ENCODE measurements around the gene TMEM170B. TPM values are rescaled to one million over a fixed set of nuclear protein-coding genes. Genes with fewer than 3 reads are reported as not detected.

The TMEM170B gene
- total RNA-seq, 1 donor from 2014 or later = 0.53 TPM

DNA sequence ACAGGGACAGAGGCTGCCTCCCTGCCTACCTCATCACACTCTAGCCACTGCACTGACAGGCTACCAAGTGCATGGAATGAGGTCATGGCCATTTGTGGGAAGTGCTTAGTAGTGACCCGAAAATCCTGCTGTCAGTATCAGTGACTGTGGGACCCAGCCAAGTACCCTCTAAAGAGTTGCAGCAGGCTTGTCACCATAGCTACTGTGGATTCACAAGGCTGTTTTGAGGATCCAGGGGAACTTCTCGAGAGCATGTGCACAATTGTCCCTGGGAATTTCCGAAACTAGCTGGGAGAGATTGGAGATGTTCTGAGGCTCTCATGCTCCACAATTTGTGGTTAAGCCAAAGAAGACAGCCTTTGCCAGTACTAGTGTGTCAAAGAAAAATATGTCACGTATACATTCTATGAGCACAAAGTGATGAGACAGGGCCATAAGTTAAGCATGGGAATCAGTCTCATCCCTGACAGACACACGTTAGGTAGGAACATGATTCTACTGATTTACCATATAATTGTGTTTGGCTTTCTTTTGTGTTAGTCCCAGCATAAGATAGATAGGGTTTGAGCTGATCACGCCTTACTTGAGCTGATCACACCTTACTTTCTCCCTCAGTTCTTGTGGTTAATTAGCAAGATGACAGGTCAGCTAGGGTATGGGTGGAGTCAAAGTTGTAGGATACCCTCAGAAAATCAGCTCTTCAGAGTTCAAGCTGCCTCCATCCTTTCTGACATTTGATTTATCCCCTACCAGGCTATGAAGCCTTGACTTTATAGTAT, 42.6 kb upstream of the TMEM170B start:
- peaks cover 0 to 8% of the 10 kb centered on the region in 2 donors for H3K4me1 ChIP-seq
- no peak overlapping the region for H3K4me3 ChIP-seq
- no peak for DNase-seq (ENCODE audit: low spot score in 2 of 2)
- H3K9me3 ChIP-seq = no peaks in the 10 kb centered on the region
- intact Hi-C loops (cut with DNase I) = loop anchor here (1.0 to 10.0 kb wide), 4 partner anchors 58 to 540 kb away; no protein-coding TSS in a partner anchor
- peak overlapping the region in 1 of 2 donors; percentile 13 for H3K27ac ChIP-seq
- no peaks in the 10 kb centered on the region for H3K36me3 ChIP-seq
- no peaks in the 10 kb centered on the region for H3K27me3 ChIP-seq
- TF ChIP-seq, protein P1, sequence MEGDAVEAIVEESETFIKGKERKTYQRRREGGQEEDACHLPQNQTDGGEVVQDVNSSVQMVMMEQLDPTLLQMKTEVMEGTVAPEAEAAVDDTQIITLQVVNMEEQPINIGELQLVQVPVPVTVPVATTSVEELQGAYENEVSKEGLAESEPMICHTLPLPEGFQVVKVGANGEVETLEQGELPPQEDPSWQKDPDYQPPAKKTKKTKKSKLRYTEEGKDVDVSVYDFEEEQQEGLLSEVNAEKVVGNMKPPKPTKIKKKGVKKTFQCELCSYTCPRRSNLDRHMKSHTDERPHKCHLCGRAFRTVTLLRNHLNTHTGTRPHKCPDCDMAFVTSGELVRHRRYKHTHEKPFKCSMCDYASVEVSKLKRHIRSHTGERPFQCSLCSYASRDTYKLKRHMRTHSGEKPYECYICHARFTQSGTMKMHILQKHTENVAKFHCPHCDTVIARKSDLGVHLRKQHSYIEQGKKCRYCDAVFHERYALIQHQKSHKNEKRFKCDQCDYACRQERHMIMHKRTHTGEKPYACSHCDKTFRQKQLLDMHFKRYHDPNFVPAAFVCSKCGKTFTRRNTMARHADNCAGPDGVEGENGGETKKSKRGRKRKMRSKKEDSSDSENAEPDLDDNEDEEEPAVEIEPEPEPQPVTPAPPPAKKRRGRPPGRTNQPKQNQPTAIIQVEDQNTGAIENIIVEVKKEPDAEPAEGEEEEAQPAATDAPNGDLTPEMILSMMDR (IDR thresholded peaks at IDR 0.05) = no peak

DNA sequence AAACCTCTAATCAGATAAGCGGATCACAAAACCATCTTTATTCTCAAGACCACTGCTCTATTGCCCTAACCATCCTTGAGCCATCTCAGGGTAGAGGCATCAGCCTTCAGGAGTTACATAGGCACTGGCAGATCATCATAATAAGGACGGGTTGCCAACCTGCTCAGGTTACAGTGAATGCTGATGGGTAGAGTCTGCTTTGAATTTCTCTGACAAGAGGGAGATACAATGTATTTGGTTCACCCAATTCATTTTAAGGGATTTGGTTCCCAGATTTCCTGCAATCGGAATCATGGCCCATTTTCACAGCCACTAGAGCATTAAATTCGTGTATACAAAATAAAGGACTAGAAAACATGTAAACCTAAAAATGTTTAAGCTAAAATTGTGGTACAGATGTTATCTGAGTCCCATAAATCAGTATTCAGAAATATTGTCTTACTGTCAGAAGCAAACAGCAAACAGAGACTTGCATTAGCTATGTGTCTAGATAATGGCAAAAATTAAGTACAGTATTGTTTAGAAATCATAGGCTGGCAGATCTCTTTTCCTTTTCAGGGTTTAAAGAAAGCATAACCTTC, 41.9 kb upstream of the TMEM170B start:
- peaks cover 0 to 8% of the 10 kb centered on the region in 2 donors for H3K4me1 ChIP-seq
- H3K27ac ChIP-seq = peak overlapping the region; percentile 14 to 33
- no peaks in the 10 kb centered on the region for H3K9me3 ChIP-seq
- TF ChIP-seq, protein P1 (IDR thresholded peaks at IDR 0.05) = no peak
- H3K4me3 ChIP-seq = peak overlapping the region in 1 of 2 donors; percentile 17
- no peaks in the 10 kb centered on the region for H3K27me3 ChIP-seq
- intact Hi-C loops (cut with DNase I) = loop anchor here (1.0 to 10.0 kb wide), 7 partner anchors 58 to 541 kb away; partner anchors contain the start of gene NEDD9
- DNase-seq (ENCODE audit: low spot score in 2 of 2) = no peak
- no peaks in the 10 kb centered on the region for H3K36me3 ChIP-seq

DNA sequence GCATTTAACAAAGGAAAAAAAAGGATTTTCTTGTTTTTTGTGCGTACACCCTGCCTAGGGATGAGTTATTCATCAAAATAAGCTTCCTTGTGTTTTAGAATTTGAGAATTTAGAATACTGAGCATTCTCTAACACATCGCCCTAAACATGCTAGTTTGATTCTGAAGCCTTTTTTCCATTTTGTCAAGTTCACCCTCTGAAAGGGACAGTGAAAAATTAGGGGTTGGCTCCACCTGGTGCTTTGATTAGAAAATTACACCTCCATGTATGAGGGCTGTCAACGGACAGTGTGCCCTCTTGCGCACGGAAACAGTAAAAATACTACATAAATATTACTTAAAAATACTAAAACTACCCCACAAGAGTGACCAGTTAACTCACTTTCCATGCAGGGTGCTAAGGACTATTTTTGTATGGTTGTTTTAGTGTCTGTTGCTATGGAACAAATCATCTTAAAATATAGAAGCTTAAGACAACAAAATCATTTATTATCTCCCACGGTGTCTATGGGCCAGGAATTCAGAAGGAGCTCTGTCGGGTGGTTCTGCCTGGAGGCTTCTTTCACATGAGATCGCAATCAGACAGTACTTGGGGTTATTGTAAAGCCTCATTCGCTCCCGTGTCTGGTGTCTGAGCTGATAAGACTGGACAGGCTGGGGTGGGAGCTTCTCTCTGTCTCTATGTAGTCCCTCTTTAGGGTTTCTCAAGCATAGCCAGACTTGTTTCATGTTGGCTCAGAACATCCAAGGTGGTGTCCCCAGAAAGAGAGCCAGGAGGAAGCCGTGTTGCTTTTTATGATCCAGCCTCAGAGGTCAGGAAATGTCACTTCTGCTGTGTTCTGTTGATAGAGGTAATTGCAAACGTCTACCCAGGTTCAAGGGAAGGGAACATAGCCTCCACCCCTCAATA, 41.1 kb upstream of the TMEM170B start:
- intact Hi-C loops (cut with DNase I) = loop anchor here (1.0 to 10.0 kb wide), 6 partner anchors 59 to 542 kb away; partner anchors contain the start of gene NEDD9
- TF ChIP-seq, protein P1 (IDR thresholded peaks at IDR 0.05) = peak; percentile 83 to 93 (median 91)
- Histone ChIP-seq H3K36me3 (no peaks in the 10 kb centered on the region), H3K9me3 (no peaks in the 10 kb centered on the region), H3K4me1 (peaks cover 0 to 8% of the 10 kb centered on the region in 2 donors), H3K4me3 (peak overlapping the region in 1 of 2 donors; percentile 17), H3K27ac (peak overlapping the region; percentile 14 to 33), H3K27me3 (no peaks in the 10 kb centered on the region)
- DNase-seq (ENCODE audit: low spot score in 2 of 2) = peak in 1 of 2 donors; percentile 80

DNA sequence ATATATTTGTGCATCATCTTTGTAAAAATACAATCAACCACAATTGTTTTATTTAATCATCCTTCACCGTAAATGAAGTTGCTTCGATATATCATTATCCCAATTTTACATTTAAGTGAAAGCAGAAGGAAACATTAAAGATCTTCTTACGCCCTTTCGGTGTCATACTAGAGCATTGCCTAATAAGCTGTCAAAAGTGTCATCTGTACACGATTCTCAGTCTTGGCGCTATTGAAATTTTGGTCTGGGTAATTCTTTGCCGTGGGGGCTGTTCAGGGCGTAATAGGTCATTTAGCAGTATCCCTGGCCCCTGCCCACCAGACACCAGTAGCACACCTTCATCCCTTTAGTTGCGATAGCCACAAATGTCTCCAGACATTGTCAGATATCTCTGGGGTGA, 40.4 kb upstream of the TMEM170B start:
- Histone ChIP-seq H3K4me1 (peaks cover 0 to 8% of the 10 kb centered on the region in 2 donors), H3K9me3 (no peaks in the 10 kb centered on the region), H3K27me3 (no peaks in the 10 kb centered on the region), H3K27ac (no peak overlapping the region), H3K4me3 (no peak overlapping the region), H3K36me3 (no peaks in the 10 kb centered on the region)
- no peak for DNase-seq (ENCODE audit: low spot score in 2 of 2)
- TF ChIP-seq, protein P1 (IDR thresholded peaks at IDR 0.05) = no peak
- intact Hi-C loops (cut with DNase I) = loop anchor here (2.0 to 10.0 kb wide), 3 partner anchors 60 to 542 kb away; partner anchors contain the start of gene NEDD9

DNA sequence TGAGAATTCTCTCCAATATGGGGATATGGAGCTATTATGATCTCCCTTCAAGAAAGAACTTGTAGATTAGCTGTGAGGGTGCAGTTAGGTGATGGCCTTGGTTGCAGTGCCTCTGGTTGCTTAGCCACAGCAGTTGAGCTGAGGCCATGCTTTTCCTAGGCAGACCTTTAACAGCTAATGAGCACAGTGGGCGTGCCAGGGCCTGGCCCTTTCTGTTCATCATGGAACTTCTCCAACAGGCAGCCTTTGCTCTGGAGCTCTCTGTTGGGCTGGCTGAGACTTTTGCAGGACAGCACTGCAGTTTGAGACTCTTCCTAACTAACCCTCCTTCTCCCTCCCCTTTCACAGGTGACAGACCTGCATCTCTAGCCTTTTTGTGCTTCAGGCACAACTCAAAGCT, 39.7 kb upstream of the TMEM170B start:
- intact Hi-C loops (cut with DNase I) = loop anchor here (2.0 to 10.0 kb wide), 3 partner anchors 61 to 543 kb away; partner anchors contain the start of gene NEDD9
- TF ChIP-seq, protein P1 (IDR thresholded peaks at IDR 0.05) = no peak
- no peaks in the 10 kb centered on the region for H3K36me3 ChIP-seq
- H3K27me3 ChIP-seq = no peaks in the 10 kb centered on the region
- no peak overlapping the region for H3K27ac ChIP-seq
- H3K4me1 ChIP-seq = peaks cover 0 to 8% of the 10 kb centered on the region in 2 donors
- no peaks in the 10 kb centered on the region for H3K9me3 ChIP-seq
- H3K4me3 ChIP-seq = no peak overlapping the region
- DNase-seq (ENCODE audit: low spot score in 2 of 2) = no peak
